Astrocyte (in vitro differentiated cells and primary cell): ENCODE data around the gene PLA1A. TPM values are rescaled to one million over a fixed set of nuclear protein-coding genes. Genes with fewer than 3 reads are reported as not detected.

Experiments used
- DNase-seq: peaks from one replicate; pipeline ENCODE4 v3.0.0-alpha.2; 2010; ENCODE audit warnings: low read depth
- FAIRE-seq: peaks from 2 replicates; lab custom pipeline; 2011; peaks lifted over from hg19 to GRCh38; lab: Jason Lieb, UNC
- H2AFZ ChIP-seq: 2 replicates; pipeline ENCODE4 v1.6.0; 2012; ENCODE audit warnings: low read depth, low read length, inconsistent platforms
- H3K27ac ChIP-seq: 2 replicates; pipeline ENCODE4 v1.5.1; 2011; ENCODE audit warnings: low read depth, low read length, inconsistent platforms
- H3K27me3 ChIP-seq: 2 replicates; pipeline ENCODE4 v1.6.0; 2011; ENCODE audit warnings: low read length, inconsistent platforms; ENCODE audit not compliant: insufficient read depth
- H3K36me3 ChIP-seq: 2 replicates; pipeline ENCODE4 v1.5.1; 2011; ENCODE audit warnings: low read length, inconsistent platforms; ENCODE audit not compliant: insufficient read depth
- H3K4me1 ChIP-seq: 2 replicates; pipeline ENCODE4 v1.5.1; 2011; ENCODE audit warnings: low read length, inconsistent platforms; ENCODE audit not compliant: insufficient read depth
- H3K4me2 ChIP-seq: 2 replicates; pipeline ENCODE4 v1.6.0; 2012; ENCODE audit warnings: low read length, inconsistent platforms
- H3K4me3 ChIP-seq: 2 replicates; pipeline ENCODE4 v1.5.1; 2011; ENCODE audit warnings: low read depth, mild to moderate bottlenecking, low read length, inconsistent platforms; ENCODE audit not compliant: insufficient read depth
- H3K79me2 ChIP-seq: 2 replicates; pipeline ENCODE4 v1.6.0; 2012; ENCODE audit warnings: mild to moderate bottlenecking, low read length, inconsistent platforms; ENCODE audit not compliant: insufficient read depth
- H3K9ac ChIP-seq: 2 replicates; pipeline ENCODE4 v1.6.0; 2012; ENCODE audit warnings: mild to moderate bottlenecking, low read length, inconsistent platforms
- H3K9me3 ChIP-seq: 2 replicates; pipeline ENCODE4 v1.5.1; 2012; ENCODE audit warnings: low read depth, mild to moderate bottlenecking, low read length, inconsistent platforms; ENCODE audit not compliant: insufficient read depth
- H4K20me1 ChIP-seq: 2 replicates; pipeline ENCODE4 v1.6.0; 2012; ENCODE audit warnings: low read length, inconsistent platforms; ENCODE audit not compliant: insufficient read depth
- H3K27ac Mint-ChIP-seq: one replicate; pipeline ENCODE4 v1.8.0; 2021; ENCODE audit warnings: mild to moderate bottlenecking, mixed read lengths; ENCODE audit not compliant: unreplicated experiment
- H3K27me3 Mint-ChIP-seq: one replicate; pipeline ENCODE4 v1.8.0; 2021; ENCODE audit warnings: low read depth, mixed read lengths; ENCODE audit not compliant: unreplicated experiment
- H3K36me3 Mint-ChIP-seq: one replicate; pipeline ENCODE4 v1.8.0; 2021; ENCODE audit warnings: low read depth, mixed read lengths; ENCODE audit not compliant: unreplicated experiment
- H3K4me1 Mint-ChIP-seq: one replicate; pipeline ENCODE4 v1.8.0; 2021; ENCODE audit warnings: low read depth, mixed read lengths; ENCODE audit not compliant: unreplicated experiment
- H3K4me3 Mint-ChIP-seq: one replicate; pipeline ENCODE4 v1.8.0; 2021; ENCODE audit warnings: mild to moderate bottlenecking, moderate library complexity, mixed read lengths; ENCODE audit not compliant: unreplicated experiment
- H3K9me3 Mint-ChIP-seq: one replicate; pipeline ENCODE4 v1.8.0; 2021; ENCODE audit warnings: mild to moderate bottlenecking, mixed read lengths; ENCODE audit not compliant: unreplicated experiment
- EZH2 ChIP-seq: IDR thresholded peaks from 2 replicates; pipeline ENCODE4 v1.6.1; 2012; ENCODE audit warnings: mild to moderate bottlenecking, low read length, inconsistent platforms; ENCODE audit not compliant: insufficient read depth
- total RNA-seq: library from RNA; stranded (reverse); gene quantifications from 2 replicates; pipeline ENCODE4 v1.2.1, GENCODE V29; 2021
- TF ChIP-seq, protein P1 (sequence below): IDR thresholded peaks from 2 replicates; pipeline ENCODE4 v1.5.1; 2011; ENCODE audit warnings: low read depth, mild to moderate bottlenecking, inconsistent platforms, low read length, moderate library complexity; ENCODE audit not compliant: insufficient read depth

Gene PLA1A
- total RNA-seq, 1 donor from 2014 or later: 0.91 TPM

DNA sequence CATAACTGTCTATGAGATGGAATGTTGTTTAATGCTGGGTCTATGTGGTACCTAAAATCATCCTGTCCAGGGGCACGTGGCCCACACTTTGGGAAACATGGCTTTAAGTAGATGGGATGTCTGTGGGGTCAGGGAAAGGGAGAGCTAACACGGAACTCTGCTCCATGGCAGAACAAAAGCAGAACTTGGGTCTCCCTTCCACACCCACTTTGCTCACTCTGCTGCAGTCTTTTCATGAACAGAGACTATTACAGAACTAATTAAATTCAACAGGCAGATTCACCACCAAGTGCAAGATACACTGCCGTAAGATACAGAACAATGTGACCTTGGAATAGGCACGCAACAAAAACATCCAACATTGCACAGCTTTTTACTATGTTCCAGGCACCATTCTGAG is 34.5 kb downstream of the PLA1A start:
- Histone ChIP-seq H3K27ac (no peak overlapping the region), H3K9ac (no peak overlapping the region), H3K4me1 (peaks cover 15% of the 10 kb centered on the region), H4K20me1 (no peaks in the 10 kb centered on the region), H3K79me2 (no peaks in the 10 kb centered on the region), H3K4me3 (no peak overlapping the region), H3K9me3 (no peaks in the 10 kb centered on the region), H2AFZ (no peak overlapping the region), H3K27me3 (no peaks in the 10 kb centered on the region), H3K4me2 (no peak overlapping the region), H3K36me3 (no peaks in the 10 kb centered on the region)
- no peaks in the 10 kb centered on the region for H3K36me3 Mint-ChIP-seq
- H3K9me3 Mint-ChIP-seq: no peaks in the 10 kb centered on the region
- no peak for DNase-seq
- H3K27me3 Mint-ChIP-seq: no peaks in the 10 kb centered on the region
- peaks cover 40% of the 10 kb centered on the region for H3K4me1 Mint-ChIP-seq
- no peak overlapping the region for H3K4me3 Mint-ChIP-seq
- FAIRE-seq: no peak
- TF ChIP-seq, protein P1, sequence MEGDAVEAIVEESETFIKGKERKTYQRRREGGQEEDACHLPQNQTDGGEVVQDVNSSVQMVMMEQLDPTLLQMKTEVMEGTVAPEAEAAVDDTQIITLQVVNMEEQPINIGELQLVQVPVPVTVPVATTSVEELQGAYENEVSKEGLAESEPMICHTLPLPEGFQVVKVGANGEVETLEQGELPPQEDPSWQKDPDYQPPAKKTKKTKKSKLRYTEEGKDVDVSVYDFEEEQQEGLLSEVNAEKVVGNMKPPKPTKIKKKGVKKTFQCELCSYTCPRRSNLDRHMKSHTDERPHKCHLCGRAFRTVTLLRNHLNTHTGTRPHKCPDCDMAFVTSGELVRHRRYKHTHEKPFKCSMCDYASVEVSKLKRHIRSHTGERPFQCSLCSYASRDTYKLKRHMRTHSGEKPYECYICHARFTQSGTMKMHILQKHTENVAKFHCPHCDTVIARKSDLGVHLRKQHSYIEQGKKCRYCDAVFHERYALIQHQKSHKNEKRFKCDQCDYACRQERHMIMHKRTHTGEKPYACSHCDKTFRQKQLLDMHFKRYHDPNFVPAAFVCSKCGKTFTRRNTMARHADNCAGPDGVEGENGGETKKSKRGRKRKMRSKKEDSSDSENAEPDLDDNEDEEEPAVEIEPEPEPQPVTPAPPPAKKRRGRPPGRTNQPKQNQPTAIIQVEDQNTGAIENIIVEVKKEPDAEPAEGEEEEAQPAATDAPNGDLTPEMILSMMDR: no peak
- no peak for TF ChIP-seq EZH2
- H3K27ac Mint-ChIP-seq: no peak overlapping the region

DNA sequence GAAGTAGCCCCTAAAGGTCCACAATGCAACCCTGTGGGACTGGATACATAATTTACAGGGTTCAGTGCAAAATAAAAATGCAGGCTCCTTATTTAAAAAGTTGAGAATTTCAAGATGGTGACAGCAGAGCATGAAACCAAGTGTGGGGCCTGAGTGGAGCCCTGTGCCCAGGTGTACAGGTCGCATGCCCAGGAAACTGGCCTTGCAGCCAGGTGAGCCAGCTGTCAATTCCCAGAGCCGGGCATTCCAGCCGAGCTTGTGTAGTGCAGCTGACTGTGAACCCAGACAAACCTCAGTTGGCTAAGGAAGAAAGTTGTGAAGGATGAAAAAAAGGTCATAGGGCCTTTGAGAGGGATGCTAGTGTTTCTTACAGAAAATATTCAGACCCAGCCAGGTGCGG is 35.1 kb downstream of the PLA1A start:
- Histone ChIP-seq H3K79me2 (no peaks in the 10 kb centered on the region), H3K4me3 (no peak overlapping the region), H3K9me3 (no peaks in the 10 kb centered on the region), H2AFZ (no peak overlapping the region), H3K27ac (no peak overlapping the region), H3K36me3 (no peaks in the 10 kb centered on the region), H3K9ac (no peak overlapping the region), H3K27me3 (no peaks in the 10 kb centered on the region), H3K4me1 (peaks cover 20% of the 10 kb centered on the region), H3K4me2 (no peak overlapping the region), H4K20me1 (no peaks in the 10 kb centered on the region)
- Mint-ChIP-seq H3K27me3 (no peaks in the 10 kb centered on the region), H3K9me3 (no peaks in the 10 kb centered on the region), H3K4me1 (peaks cover 40% of the 10 kb centered on the region), H3K4me3 (no peak overlapping the region), H3K27ac (no peak overlapping the region), H3K36me3 (no peaks in the 10 kb centered on the region)
- no peak for FAIRE-seq
- no peak for DNase-seq
- no peak for TF ChIP-seq EZH2
- TF ChIP-seq, protein P1: no peak

DNA sequence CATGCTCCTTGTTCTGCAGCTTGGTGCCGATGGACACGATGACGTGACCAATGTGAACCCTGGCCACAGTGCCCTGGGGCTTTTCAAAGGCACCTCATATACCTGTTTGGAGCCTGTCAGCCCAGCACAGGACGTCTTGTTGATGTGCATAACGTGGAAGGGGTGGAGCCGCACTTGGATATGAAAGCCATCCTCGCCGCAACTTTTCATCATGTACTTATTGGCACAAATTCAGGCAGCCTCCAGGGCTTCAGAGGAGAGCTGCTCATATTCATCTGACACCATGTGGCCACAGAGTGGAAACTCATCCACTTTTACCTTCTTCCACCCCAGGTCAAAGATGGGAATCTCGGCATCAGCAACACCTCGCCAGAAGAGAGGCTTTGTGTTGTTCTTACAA is 38.0 kb downstream of the PLA1A start:
- Mint-ChIP-seq H3K27me3 (no peaks in the 10 kb centered on the region), H3K9me3 (no peaks in the 10 kb centered on the region), H3K4me3 (no peak overlapping the region), H3K27ac (no peak overlapping the region), H3K36me3 (no peaks in the 10 kb centered on the region), H3K4me1 (peaks cover 44% of the 10 kb centered on the region)
- no peak for TF ChIP-seq EZH2
- TF ChIP-seq, protein P1: no peak
- Histone ChIP-seq H3K9me3 (no peaks in the 10 kb centered on the region), H4K20me1 (no peaks in the 10 kb centered on the region), H2AFZ (no peak overlapping the region), H3K4me1 (peaks cover 24% of the 10 kb centered on the region), H3K4me3 (no peak overlapping the region), H3K9ac (no peak overlapping the region), H3K4me2 (no peak overlapping the region), H3K27ac (no peak overlapping the region), H3K27me3 (no peaks in the 10 kb centered on the region), H3K36me3 (no peaks in the 10 kb centered on the region), H3K79me2 (no peaks in the 10 kb centered on the region)
- DNase-seq: no peak
- FAIRE-seq: no peak
